ENCODE results near the gene TAF4B. TPM values are rescaled to one million over a fixed set of nuclear protein-coding genes. Genes with fewer than 3 reads are reported as not detected.
"Not testable (repeated sequence)": the region's sequence is repeated elsewhere in the genome, so short reads cannot be mapped to it uniquely, and the experiment has no call there.

The TAF4B gene
- polyA plus RNA-seq, 1 donor, result 3.3 TPM

GRCh38 chr18:26432651-26433424 is 206.6 kb downstream of the TAF4B start:
- no peak for DNase-seq

GRCh38 chr18:26434887-26435286 is 208.6 kb downstream of the TAF4B start:
- DNase-seq, result no peak

- DNase-seq, result no peak
These were observed 209.3 kb downstream of the TAF4B start for GRCh38 chr18:26435415-26436095.

GRCh38 chr18:26436176-26437051 is 210.2 kb downstream of the TAF4B start:
- DNase-seq, result no peak

DNA sequence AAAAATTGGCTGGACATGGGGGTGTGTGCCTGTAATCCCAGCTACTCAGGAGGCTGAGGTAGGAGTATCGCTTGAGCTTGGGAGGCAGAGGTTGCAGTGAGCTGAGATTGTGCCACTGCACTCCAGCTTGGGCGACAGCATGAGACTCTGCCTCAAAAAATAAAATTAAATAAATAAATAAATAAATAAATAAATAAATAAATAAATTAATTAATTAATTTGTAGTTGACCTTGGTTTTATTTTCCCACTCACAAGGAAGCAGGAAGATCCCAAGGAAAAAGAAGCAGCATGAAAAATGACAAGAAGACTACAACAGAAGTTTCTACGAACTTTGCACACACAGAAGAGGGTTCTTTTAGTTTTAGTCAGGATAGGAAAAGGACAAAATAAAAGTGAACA is 211.4 kb downstream of the TAF4B start:
- not testable (repeated sequence) for DNase-seq

DNA sequence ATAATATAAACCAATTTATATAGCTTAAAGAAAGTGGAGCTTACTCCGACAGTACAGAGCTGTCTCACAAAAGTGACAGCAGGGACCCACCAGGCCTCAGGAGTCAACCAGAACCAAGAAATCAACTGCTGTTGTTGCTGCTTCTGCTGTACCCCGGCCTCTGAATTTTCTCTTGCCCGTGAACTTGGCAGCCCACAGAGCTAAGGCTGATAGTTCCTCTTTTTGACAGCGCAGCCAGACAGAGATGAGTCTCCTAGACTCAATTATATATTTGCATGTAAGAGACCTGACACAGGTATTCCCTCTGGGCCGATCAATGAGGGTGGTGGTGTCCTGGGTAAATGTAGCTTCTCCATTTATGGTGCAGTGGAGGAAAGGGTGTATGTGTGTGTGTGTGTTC is 212.7 kb downstream of the TAF4B start:
- no peak for DNase-seq

DNA sequence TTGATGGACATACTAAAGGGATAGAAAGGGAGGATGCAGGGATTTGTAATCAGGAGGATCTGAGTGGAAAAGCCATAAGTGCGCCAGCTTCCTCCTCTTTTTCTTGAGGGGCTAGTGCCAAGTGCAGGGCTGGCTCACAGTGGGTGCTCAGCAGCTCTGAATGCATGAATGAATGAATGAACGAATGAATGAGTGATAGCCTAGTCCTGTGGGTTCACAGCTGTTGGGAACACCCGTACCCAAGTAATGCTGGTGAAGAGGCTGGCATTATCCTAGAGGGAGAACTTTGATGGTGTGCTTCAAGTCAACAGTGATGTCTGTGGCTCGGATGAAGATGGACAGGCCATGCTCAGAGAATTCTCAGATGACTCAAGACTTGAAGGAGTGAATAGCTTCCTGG is 213.3 kb downstream of the TAF4B start:
- no peak for DNase-seq

GRCh38 chr18:26440644-26441043 is 214.4 kb downstream of the TAF4B start:
- DNase-seq, result no peak

Other genes starting within 250 kb of the TAF4B start
- 36.5 TPM for gene SS18, start 135.8 kb upstream of the TAF4B start, polyA plus RNA-seq (ENCODE audit: insufficient read length)
- not detected for gene PSMA8, start 92.6 kb upstream of the TAF4B start, polyA plus RNA-seq (ENCODE audit: insufficient read length)

All from hindlimb muscle (tissue), 1 donor.